HG03565 (cell line): Measurements from ENCODE around the gene TMUB2.
A peak's percentile ranks its signal among the peaks of the same experiment; 100 is the strongest.

Experiments
- ATAC-seq: cut with Tn5 transposase; IDR thresholded peaks from one replicate; pipeline ENCODE4 v1.9.1; 2021; ENCODE audit warnings: mild to moderate bottlenecking, moderate library complexity; ENCODE audit not compliant: unreplicated experiment

Gene TMUB2

DNA sequence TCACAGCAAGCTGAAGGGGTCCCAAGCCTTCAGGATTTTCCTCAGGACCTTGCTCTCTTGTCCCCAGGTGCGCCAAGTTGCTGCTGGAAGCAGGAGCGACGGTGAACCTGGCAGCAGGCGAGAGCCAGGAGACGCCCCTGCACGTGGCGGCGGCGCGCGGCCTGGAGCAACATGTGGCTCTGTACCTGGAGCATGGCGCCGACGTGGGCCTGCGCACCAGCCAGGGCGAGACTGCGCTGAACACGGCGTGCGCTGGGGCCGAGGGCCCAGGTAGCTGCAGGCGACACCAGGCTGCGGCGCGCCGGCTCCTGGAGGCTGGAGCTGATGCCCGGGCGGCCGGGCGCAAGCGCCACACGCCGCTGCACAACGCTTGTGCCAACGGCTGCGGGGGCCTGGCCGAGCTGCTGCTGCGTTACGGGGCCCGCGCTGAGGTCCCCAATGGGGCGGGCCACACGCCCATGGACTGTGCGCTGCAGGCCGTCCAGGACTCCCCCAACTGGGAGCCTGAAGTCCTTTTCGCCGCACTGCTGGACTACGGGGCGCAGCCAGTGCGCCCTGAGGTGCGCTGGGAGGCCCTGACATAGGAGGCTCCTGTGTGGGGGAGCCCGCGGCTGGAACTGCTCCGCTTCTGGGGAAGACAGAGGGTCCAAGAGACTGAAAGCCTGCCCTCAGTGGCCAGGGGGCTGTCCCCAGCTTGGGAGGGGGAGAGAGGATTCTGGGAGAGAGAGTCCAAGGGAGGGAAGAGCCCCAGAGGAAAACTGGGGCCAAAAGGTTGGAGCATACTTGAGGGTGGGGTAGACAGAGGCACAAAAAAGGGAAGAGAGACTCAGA, 9.9 kb upstream of the TMUB2 start:
- no peak for ATAC-seq

DNA sequence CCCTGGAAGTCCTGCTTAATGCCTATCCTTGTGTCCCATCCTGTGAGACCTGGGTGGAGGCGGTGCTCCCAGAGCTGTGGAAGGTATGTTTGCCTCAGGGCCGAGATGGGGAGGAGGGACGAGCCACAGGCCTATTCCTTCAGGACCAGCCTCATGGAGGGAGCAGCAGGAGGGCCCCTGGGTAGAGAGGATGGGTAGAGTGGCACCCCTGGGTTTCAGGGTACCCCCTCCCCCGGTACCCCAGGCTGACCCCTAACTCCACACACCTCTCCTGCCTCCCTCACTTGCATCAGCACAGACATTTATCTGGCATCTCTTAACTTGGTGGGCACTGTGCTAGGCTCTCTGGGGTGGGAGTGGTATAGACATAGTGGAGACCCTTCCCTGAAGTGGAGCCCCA, 9.1 kb upstream of the TMUB2 start:
- ATAC-seq, result no peak

DNA sequence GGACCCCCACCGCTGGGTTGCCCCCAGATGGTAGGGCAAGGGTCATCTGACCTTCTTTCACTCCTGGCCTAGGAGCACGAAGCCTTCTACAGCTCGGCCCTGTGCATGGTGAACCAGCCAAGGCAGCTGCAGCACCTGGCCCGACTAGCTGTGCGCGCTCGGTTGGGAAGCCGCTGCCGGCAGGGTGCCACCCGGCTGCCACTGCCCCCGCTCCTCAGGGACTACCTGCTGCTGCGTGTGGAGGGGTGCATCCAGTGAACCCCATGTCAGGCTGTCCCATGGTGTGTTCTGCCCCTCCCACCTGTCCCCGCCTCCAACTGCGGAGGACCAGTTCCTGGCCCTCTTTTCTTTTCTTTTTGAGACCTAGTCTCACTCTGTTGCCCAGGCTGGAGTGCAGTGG, 8.6 kb upstream of the TMUB2 start:
- ATAC-seq, result no peak

DNA sequence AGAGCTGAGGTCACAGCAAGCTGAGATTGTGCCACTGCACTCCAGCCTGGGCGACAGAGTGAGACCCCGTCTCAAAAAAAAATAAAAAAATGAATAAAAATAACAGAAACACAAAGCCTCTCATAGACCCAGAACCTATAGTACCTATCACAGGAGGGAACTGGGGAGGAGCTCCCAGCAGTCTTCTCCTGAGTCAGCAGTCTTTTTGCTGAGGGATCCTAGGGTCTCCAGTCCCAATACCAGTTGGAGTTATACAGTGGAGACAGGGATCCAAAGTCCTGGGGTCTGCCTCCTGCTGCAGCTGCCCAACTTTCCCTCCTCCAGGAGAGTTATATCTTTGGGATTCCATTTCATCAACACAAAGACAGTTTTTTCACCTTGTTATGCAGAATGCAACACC, 3.7 kb upstream of the TMUB2 start:
- ATAC-seq, result no peak

DNA sequence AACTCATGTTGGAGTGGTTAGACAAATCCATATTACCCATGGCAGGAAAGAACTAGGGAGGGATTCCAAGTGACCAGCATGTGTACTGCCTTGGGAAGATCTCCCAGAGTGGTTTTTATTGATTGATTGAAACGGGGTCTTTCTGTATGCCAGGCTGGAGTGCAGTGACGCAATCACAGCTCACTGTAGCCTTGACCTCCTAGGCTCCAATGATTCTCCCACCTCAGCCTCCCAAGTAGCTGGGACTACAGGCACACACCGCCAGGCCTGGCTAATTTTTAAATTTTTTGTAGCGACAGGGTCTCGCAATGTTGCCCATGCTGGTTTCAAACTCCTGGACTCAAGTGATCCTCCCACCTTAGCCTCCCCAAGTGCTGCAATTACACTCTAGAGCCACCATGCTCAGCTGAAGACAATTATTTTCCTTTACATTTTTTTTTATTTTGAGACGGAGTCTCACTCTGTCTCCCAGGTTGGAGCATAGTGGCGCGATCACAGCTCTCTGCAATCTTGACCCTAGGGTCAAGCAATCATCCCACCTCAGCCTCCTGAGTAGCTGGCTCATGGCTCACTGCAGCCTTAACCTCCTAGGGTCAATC, 2.5 kb upstream of the TMUB2 start:
- no peak for ATAC-seq

DNA sequence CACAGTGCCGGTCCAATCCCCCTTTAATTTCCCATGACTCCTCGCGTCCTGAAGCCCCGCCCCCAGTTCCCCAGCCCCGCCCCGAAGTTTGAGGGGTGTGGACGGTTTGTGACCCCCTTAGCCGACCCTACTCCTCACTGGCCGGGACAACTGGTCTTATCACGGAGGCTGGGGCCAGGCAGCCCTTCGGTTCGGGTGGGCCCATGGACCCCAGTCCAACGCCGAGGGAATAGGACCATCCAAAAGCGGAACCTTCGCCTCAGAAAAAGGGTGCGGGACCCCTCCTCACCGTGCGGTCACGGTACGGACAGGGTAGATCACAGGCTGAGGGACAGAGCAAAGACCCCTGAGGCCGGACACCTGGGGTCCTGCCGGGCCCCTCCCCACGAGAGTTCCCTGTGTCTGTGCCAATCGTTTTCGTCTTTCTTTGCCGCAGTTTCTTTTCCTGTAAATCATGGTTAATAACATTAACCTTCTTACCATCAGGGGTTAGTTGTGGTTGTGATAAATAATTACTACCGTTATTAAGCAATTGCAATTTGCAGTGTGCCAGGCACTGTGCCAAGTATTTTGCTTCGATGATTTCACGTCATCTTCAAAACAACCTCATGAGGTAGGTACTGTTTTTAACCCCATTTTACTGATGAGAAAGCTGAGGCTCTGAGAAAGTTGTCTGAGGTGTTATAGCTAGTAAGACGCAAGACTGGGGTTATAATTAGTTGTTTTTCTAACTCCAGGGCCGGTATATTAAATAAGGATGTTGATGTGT, 543 bp downstream of the TMUB2 start:
- no peak for ATAC-seq

DNA sequence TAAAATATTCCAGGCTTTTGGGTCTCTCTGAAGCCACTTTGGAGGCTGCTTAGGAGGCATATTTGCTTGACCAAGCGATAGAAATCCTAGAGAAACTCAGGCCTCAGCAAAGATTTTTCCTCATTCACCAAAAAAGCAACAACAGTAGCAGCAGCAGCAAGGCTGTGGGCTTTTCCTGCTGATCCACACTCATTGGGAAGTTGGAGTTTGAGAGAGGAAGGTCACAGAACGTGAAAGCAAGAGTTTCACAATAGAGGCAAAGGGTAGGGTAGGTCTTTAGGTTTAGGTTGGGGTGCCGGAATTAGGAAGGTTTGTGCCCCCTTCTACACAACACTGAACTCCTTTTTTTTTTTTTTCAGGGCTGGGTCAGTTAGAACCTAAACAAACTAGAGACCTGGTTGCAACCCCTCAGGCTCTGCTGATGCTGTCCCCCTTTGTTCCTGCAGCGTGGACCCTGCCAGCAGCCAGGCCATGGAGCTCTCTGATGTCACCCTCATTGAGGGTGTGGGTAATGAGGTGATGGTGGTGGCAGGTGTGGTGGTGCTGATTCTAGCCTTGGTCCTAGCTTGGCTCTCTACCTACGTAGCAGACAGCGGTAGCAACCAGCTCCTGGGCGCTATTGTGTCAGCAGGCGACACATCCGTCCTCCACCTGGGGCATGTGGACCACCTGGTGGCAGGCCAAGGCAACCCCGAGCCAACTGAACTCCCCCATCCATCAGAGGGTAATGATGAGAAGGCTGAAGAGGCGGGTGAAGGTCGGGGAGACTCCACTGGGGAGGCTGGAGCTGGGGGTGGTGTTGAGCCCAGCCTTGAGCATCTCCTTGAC, 2.0 kb downstream of the TMUB2 start:
- no peak for ATAC-seq

DNA sequence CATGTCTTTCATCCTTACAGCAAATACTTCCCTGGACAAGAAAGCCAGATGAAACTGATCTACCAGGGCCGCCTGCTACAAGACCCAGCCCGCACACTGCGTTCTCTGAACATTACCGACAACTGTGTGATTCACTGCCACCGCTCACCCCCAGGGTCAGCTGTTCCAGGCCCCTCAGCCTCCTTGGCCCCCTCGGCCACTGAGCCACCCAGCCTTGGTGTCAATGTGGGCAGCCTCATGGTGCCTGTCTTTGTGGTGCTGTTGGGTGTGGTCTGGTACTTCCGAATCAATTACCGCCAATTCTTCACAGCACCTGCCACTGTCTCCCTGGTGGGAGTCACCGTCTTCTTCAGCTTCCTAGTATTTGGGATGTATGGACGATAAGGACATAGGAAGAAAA, 3.7 kb downstream of the TMUB2 start:
- ATAC-seq, result no peak

DNA sequence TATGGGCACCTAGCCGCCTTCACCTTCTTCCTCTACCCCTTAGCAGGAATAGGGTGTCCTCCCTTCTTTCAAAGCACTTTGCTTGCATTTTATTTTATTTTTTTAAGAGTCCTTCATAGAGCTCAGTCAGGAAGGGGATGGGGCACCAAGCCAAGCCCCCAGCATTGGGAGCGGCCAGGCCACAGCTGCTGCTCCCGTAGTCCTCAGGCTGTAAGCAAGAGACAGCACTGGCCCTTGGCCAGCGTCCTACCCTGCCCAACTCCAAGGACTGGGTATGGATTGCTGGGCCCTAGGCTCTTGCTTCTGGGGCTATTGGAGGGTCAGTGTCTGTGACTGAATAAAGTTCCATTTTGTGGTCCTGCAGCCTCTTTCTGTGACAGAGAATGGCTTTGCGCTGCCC, 4.6 kb downstream of the TMUB2 start:
- no peak for ATAC-seq

DNA sequence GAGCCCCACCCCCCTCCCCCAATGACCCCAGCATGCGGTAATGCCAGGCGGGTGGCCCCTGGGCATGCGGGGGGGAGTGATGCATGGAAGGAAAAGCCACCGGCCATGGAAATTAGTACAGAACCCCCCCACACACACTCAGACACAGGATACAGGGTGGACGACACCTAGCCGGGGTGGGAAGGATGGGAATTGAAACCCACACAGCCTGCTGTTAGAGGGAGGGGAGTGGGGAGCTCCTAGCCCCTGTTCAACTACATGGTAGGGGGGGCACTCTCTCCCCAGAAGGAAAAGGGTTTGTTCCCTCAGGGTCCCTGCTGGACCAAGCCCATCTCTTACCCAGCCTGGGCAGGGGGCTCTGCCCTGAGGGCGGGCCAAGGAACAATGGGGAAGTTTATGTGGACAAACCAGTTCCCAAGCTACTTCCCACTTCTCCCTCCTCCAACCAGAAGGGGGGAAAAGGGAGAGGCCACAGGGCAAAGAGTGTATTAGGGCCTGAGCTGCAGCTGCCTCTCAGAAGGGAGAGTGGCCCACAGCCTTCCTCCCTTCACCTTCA, 5.2 kb downstream of the TMUB2 start:
- no peak for ATAC-seq

DNA sequence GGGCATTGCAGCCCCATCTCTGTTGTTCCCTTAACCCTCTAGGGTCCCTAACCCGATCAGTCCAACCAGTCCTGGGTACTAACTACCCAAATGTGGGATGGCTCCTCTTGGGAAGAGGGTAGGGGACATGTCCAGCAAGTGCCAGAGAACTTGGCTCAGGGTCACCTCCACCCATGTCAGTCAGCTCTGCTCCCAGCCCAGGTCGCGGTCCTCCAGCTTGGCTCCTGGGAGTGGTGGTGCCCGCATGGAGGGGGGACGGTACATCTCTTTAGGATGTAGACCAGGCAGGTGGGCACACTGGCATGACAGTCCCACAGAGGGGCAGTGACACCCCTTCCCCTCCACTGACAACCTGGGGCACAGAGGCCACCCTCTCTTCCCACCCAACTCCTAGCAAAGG, 6.0 kb downstream of the TMUB2 start:
- ATAC-seq, result no peak

DNA sequence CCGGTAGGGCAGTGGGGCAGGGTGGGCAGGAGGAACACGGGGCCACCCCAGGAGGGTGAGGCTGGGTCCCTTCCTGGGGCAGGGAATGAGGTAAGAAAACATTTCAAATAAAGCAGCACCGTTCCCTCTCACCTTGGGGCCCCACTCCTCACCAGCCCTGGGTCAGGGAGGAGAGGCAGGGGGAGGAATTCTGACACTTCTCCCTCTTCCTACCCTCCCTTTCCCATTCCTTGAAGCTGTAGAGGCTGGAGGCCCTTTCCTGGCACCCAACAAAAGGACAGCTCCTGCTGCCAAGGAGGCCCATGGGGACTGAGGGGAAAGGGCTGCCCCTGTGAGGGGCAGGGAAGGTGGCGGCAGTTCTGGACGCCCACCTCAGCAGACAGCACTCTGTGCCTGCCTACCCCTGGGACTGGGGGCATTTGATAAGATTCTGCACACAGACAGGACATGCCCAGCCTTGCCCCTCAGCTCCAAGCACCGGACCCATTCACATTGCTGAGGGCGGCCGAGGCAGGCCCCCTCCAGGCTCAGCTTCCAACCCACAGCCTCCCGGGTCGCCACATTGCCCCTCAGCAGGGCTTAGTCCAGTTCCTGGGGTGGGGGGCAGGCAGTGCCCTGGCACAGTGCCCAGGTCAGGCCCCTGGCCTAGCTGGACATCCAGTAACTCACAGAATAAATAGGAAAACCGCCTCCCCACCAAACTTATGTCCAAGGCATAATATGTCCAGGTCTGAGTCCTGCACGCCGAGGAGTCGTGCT, 6.7 kb downstream of the TMUB2 start:
- no peak for ATAC-seq

DNA sequence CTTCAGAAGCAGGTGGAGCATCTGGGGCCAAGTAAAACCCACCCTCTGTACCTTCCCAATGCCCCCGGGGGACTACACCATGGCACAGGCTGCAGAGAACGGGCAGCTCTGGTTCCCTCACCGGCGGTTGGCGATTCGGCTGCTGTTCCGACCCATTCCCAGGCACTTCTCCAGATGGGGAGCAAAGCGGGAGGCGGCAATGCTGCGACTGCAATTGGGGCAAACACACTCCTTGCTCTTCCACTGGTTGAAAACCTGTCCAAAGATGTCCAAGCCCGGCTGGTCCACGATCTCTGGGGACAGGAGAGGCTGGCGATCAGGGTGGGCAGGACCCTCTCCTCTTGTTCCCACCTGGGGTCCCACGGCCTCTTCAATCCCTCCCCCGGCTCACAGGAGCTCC, 10.3 kb downstream of the TMUB2 start:
- no peak for ATAC-seq

DNA sequence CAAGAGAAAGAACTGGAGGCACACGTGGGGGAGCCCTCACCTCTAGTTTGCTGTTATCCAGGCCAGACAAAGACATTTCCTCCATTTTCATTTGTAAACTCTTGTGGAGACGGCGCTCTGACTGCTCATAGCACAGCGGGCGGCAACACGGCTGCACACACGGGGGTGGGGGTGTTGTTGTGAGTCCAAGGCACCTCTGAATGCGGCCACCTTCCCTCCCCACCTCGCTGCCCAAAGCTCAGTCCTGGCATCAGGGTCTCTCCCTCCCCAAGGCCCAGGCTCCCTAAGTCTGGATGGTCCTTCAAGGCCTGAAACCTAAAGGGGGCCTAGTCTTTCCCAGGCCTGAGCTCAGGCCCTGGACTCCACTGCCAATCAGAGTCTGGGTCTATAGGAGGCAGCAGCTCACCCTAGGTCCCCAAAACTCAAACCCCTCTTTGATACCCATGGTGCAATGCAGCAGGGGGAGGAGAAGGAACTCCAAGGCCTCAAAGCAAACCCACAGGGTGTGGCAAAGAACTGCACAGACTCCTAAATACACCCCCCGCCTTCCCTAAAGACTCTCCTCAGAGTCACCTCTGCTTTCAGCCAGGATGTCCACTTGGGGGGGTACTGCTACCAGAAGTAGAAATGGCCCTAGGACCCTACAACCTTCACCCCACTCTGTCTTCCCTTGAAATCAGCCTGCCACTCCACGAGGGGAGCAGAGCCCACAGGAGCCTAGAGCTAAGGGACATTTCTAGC, 11.4 kb downstream of the TMUB2 start:
- no peak for ATAC-seq

DNA sequence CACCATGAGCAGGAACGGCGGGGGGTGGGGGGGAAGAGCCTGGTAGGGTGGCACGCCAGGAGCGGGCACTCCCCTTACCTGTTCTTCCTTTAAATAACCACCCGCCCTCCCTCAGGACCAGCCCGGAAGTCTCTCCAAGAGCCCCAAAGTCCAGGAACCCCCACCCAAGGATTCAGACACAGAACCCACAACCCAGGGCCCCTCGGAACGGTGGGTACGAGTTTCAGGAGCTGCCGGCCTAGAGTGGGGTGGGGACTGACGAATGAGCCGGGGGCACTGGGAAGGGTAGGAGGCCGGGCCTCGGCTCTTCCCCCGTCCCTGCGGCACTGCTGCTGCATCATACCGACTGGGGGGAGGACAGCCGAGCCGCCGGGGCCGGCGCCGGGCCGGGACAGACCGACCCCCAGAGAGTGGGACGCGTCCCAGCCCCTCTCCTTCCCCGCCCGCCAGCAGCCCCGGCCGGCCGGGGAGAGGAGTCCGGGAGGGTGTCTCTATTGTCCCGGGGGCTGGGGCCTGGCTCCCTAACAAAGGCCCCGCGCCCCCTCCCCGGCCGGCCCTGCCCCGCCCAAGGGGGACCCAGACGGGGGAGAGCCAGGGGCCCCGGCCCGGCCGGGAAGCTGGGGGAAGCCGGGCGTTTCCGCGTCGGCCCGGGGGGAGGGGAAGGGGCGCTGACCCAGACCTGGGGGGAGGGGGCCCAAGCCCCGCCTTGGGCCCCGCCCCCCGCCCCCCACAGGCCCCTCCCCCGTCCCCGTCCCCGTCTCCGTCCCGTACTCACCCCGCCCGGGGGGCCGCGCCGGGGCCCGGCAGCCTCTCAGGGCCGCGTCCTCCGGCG, 12.2 kb downstream of the TMUB2 start:
- ATAC-seq, result peak; percentile 5

DNA sequence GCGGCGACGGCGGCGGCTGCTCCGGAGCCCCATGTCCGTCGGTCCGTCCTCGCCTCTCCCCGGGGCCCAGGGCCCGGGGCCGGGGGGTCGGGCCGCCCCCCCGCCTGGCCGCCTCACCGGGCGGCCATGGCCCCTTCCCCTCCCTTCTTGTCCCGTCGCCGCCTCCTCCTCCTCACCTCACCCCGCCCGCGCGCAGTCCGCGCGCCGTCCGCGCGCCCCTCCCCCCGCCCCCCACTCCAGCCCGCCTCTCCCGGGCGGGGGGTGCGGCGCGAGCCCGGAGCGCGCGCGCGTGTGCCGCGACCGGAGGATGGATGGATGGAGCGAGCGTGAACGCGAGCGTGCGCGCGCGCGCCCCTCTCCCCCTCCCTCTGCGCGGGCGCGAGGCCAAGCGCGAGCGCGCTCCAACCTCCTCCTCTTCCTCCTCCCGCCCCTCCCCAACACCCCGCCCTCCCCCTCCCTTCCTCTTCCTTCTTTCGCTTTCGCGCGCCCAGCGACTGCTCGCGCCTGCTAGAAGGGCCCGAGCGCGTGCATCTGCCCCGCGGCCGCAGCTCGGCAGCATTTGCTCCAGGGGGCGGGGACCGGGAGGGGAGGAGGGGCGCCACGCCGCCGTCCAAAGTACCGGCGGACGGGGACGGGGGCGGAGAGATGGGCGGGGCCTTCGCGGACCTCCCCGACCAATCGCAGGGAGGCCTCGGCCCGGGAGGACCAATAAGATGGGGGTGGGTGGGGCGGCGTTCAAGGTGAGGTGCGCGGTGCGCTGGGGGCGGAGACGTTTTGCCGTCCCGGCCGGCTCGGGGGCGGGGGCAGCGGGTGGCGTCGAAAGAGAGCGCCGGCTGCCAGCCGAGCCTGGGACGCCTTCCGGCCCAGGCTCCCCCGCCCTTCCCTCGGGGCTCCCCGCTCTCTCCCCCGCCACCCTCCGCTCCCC, 13.0 kb downstream of the TMUB2 start, which contains the start of gene ATXN7L3:
Gene ATXN7L3, minus strand, starts transcription at position 332 of the 925 bp plus-strand sequence. CDS start 1,814 bp downstream, outside the sequence.
- ATAC-seq, result peak; percentile 52

DNA sequence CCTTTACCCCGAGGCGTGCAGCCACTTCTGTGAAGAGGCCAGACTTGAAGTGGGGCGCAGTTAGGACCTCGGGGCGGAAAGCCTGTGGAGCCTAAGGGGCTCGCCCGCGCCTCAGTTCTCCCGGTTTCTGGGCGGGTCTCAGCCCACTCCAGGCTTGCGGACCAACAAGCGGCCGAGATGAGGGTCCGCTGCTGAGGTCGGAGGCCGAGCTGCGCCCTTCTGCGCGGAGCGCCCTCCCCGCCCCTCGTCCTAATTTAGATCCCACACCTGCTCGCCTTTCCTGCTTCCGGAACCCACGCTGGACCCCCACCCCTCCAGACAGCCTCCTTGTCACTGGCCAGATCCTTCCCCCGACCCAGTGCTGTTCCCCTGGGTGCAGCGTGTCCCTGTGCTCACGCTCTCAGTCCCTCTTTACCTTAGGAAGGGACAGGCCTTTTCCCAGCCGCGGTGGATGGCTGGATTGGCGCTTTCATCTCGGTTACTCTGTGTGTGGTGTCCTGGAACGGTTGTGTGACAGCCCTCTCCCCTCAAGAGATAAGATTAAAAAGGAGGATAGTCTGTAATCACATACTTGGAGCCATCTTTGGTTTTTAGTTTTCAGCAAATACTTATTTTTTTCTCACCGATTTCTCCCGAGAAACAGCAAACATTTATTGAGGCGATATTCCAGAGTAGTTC, 13.8 kb downstream of the TMUB2 start:
- no peak for ATAC-seq
